NCI-H2107 (cell line): ENCODE data around the gene COG7.
"Not testable (repeated sequence)": the region's sequence is repeated elsewhere in the genome, so short reads cannot be mapped to it uniquely, and the experiment has no call there.

ENCODE experiments used
- DNase-seq: peaks from one replicate; lab custom pipeline; 2025; lab: John Stamatoyannopoulos, UW

Gene COG7

DNA sequence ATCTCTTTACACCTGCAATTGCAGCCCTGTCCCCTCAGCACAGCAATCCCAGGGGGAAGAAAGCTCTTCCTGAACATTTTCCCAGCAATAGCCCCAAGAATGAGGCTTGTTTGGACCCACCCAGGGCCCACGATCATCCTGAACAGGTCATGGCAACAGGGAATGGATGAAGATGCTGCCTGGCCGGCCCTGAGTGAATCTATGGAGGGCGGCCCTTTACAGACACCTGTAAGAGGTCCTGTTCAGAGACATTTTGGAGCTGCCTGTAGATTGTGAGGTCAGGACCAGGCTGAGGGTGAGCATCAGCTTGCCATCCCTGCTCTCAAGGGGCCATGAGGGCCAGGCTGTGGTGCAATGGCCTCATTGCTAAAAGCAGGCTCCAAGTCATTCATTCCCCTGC lies 69.1 kb downstream of the COG7 start:
- DNase-seq = no peak

DNA sequence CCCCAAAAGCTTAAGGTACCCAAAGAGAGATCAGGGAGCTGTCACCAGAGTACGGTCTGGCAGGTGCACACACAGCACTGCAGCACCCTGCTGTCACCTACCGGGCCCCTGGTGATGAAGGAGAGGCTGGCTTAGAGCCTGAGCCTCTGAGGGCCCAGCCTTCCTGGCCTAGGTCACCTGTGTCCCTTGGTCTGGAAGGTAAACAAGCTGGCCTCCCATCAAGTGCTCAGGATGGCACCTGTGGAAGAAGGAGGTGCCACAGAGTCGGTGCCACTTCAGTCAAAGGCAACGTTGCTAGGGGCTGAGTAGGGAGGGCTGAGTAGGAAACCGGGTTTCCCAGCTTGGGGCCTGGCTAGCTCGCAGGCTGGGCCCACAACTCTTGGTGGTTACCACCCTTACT lies 70.7 kb downstream of the COG7 start:
- no peak for DNase-seq

DNA sequence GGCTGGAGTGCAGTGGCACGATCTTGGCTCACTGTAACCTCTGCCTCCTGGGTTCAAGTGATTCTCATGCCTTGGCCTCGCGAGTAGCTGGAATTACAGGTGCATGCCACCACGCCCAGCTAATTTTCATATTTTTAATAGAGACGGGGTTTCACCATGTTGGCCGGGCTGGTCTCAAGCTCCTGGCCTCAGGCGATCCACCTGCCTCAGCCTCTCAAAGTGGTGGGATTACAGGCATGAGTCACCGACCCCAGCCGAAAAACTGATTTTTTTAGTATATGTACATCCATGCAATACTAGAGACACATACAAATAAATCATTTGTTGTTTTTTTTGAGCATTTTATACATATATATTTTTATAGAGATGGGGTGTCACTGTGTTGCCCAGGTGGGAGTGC lies 71.3 kb downstream of the COG7 start:
- not testable (repeated sequence) for DNase-seq

DNA sequence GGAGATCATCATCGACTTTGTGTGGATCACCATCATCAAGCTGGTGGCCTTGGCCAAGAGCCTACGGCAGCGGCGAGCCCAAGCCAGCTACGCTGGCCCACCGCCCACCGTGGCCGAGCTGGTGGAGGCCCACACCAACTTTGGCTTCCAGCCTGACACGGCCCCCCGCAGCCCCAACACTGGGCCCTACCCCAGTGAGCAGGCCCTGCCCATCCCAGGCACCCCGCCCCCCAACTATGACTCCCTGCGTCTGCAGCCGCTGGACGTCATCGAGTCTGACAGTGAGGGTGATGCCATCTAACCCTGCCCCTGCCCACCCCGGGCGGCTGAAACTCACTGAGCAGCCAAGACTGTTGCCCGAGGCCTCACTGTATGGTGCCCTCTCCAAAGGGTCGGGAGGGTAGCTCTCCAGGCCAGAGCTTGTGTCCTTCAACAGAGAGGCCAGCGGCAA lies 72.5 kb downstream of the COG7 start:
- no peak for DNase-seq

DNA sequence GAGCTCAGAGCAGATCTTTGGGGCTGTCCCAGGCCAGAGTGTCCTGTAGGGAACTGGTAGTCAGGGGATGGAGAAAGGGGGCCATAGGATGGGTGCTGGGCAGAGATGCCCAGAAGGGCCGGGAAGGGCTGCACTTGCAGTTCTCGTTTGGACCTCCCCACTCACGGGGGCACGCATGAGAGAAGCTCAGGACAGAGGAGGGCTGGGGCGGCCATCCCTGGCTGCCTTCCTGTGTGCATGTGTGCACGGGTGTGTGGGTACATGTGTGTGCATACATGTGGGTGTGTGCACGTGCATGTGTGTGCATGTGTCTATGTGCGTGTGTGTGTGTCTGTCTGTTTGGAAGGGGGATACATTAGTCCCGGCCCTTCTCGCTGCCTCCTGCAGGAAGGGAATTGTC lies 73.3 kb downstream of the COG7 start:
- DNase-seq = no peak

DNA sequence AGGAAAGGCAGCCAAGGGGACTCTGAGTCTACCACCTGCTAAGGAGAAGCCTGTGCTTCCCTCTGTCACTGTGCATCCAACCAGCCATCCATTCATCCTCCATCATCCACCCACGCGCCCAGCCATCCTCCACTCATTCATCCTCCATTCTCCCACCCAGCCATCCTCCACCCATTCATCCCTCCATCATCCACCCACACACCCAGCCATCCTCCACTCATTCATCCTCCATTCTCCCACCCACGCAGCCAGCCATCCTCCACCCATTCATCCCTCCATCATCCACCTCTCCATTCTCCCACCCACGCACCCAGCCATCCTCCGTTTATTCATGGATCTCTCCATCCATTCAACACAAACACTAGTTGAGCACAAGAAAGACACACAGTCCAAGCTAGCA lies 74.1 kb downstream of the COG7 start:
- no peak for DNase-seq

DNA sequence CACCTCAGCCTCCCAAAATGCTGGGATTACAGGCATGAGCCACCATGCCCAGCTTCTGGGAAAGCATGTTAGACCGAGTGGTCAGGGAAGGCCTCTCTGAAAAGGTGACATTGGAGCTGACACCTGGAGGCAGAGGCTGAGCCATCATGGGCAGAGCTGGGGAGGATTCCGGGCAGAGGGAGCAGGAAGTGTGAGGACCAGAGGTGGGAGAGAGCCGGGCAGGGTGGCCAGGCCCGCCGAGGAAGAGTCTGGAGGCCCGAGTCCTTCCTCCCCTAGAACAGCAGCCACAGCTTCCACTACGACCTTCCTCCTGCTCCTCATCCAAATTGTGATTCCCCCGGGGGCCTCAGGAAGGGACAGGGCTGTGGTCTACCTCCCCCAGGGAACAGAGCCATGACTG lies 74.7 kb downstream of the COG7 start:
- DNase-seq = no peak

DNA sequence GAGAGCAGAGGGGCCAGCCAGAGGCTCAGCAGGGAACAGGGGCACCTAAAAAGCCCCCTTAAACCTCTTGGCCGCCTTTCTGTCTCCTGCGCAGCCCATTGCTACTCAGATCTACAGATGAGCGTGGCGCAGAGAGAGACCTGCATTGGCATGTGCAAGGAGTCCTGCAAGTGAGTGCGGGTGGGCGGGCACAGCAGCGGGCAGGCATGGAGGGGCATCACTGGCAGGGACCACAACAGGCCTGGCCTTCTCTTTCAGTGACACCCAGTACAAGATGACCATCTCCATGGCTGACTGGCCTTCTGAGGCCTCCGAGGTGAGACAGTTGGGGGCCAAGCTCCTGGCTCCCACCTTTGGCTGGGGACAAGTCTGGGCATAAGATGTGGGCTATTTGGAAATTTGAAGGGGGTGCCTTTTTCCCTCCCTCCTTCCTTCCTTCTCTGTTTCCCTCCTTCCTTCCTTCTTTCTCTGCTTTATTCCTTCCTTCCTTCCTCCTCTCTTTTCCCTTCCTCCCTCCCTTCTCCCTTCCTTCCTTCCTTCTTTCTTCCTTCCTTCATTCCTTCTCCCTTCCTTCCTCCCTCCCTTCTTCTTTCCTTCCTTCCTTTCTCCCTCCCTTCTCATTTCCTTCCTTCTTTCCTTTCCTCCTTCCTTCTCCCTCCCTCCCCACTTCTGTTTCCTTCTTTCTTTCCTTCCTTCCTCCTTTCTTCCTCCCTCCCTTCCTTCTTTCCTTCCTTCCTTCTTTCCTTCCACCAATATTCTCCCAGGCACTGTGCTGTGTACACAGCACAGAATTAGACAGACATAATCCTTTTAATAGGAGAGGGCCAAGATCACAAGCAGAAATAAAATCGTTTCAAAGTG lies 75.7 kb downstream of the COG7 start:
- no peak for DNase-seq

DNA sequence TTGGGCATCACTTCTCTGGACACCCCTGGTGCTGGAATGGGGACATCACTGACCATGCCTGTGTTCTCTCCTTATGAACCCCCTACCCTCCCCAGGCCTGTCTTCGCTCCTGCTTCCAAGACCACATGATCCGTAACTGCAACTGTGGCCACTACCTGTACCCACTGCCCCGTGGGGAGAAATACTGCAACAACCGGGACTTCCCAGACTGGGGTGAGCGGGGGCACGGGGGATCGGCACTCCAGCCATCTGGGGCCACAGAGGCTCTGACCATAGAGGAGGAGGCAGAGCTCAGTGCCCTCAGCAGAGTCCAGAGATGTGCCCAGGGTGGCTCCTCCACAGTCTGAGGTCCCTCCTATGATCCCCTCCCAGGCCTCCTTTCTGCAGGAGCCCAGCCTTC lies 77.3 kb downstream of the COG7 start:
- DNase-seq = no peak

DNA sequence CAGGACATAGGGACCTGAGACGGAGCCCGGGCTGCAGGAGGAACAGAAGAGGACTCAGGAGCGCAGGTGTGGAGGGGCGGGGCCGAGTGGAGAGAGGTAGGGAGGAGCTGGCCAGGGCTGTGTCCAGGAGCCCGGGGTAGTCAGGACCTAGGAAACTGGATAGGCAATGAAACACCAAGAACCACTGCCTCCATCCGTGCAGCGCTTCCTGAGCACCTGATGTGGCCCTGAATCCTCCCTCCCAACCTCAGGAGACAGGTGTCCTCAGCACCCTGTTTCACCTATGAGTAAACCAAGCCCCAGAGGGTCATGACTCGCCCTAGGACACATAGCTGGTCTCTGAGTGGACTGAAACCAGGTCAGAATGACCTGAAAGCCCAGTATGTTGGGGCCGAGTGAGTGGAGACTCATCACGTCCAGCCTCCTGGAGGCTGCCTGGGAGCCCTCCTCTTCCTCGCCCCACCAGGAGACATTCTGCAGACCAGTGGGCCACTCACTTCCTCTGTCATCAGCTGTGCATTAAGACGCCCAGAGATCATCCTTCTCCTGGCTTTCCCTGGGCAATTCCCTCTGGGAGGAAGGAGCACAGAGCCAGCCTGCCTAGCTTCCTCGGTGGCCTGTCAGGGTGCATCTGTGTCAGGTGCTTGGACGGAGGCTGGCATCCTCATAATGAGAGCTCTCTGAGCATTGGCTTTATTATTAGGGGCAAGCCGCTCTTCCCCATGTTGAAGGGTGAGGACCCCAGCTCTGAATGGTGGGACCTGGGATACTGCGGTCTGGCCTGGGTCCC lies 78.1 kb downstream of the COG7 start:
- no peak for DNase-seq

DNA sequence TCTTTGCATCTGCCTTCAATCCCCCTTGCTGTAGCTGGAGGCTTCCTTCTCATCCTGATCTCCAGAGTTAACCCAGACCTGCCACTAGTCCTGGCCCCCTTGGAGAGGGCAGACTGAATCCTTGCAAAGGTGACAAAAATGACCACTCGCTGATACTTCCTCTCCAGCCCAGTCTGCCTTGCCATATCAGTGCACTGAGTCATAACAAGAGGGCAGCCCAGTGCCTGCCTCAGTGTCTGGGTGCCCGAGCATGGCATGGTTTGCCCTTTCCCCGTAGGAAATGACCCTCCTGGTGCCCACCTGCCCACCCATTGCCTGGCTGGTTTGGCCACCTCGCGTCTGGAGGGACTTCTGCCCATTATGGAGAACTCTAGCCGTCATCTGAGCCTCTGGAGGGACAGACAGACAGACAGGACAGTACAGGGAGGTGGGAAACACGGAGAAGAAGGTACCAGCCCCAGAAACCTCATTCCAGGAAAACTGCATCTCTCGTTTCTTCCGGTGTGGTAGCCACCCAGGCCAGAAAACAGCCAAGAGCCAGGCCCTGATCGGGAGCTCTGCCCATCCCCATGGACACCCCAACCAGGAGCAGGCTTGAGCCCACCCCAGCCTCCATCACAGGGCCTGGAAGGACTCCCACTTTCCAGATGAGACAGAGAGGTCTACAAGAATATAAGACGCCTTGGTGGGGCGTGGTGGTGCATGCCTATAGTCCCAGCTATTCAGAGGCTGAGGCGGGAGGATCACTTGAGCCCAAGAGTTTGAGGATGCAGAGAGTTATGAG lies 79.4 kb downstream of the COG7 start:
- DNase-seq = no peak

DNA sequence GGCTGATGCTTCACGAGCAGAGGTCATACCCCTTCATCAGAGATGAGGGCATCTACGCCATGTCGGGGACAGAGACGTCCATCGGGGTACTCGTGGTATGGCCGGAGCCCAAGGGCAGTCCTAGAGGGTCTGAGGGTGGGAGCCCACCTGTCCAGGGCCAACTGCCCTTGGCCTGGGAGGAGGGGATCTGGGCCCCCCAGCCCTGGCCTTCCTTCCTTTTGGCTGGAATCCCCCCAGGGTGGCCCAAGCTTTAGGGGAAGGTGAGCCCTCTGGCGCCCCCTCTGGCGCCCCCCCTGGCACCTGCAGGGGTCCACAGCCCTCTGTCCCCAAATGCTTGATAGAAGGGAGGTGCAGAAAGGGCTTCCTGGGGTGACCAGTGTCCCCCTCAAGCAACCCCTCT lies 81.6 kb downstream of the COG7 start:
- DNase-seq = no peak

DNA sequence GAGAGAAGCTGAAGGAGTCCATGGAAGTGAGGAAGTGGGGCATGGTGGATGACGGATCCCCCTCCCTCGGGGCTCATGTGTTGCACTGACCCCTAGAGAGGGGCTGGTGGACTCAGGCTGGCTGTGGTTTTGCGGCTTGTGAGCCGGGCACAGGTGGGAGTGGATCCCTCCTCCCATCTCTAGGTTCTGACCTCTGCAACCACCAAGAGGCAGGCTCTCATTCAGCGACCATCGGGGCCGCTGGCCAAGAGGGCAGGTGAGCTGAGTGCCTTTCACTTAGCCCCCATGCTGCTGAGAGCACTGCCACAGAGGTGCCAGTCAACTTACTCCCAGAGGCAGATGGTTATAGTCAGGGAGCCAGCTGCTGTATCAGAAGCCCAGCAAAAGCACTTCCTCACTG lies 83.6 kb downstream of the COG7 start:
- no peak for DNase-seq

DNA sequence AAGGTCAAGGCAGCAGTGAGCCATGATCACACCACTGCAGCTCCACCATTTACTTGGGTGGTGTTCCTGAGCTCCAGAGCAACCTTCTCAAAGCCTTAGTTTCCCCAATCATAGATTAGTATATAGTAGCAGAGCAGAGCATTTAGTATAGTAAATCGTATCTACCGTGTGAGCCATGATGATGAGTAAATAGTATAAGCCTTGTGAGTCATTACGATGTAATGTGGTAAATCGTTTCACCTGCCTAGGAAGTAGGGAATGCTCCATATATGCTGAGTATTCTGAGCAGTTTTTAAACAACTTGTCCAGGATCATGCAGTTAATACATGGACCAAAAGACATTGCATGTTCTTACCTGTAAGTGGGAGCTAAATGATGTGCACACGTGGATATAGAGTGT lies 84.5 kb downstream of the COG7 start:
- no peak for DNase-seq

DNA sequence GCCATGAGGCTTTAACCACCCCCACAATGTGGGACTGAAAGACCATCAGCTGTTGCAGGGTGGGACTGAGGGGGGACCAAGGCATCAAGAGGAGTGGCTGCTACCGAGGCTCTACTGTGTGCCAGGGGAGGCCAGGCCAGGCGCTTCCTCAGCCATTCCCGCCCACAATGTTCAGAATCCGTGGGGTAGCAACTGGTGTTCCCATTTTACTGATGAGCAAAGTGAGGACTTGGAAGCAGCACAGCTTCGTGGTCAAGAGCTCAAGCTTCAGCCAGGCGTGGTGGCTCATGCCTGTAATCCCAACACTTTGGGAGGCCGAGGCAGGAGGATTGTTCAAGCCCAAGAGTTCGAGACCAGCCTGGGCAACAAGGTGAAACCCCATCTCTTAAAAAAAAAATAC lies 85.0 kb downstream of the COG7 start:
- DNase-seq = no peak

DNA sequence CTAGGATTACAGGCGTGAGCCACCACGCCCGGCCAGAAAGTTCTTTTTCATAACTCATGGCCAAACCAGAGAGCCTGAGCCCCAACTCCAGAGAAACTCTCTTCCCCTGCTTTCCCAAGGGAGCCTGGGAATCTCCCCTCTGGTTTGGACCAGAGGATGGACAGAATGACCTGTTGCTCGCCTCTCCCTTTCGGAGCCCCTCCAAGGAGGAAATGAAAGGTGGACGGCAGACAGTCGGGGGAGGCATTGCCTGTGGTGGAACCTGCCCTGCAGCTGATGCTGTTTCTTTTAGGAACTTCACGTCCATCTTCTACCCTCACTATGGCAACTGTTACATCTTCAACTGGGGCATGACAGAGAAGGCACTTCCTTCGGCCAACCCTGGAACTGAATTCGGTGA lies 85.4 kb downstream of the COG7 start:
- DNase-seq = no peak

DNA sequence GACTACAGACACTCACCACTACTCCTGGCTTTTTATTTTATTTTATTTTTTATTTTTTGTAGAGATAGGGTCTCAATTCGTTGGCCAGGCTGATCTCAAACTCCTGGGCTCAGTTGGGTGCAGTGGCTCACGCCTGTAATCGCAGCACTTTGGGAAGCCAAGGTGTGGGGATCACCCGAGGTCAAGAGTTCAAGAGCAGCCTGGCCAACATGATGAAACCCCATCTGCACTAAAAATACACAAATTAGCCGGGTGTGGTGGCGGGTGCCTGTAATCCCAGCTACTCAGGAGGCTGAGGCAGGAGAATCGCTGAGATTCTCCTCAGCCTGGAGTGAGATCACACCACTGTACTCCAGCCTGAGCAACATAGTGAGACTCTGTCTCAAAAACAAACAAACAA lies 86.6 kb downstream of the COG7 start:
- not testable (repeated sequence) for DNase-seq

DNA sequence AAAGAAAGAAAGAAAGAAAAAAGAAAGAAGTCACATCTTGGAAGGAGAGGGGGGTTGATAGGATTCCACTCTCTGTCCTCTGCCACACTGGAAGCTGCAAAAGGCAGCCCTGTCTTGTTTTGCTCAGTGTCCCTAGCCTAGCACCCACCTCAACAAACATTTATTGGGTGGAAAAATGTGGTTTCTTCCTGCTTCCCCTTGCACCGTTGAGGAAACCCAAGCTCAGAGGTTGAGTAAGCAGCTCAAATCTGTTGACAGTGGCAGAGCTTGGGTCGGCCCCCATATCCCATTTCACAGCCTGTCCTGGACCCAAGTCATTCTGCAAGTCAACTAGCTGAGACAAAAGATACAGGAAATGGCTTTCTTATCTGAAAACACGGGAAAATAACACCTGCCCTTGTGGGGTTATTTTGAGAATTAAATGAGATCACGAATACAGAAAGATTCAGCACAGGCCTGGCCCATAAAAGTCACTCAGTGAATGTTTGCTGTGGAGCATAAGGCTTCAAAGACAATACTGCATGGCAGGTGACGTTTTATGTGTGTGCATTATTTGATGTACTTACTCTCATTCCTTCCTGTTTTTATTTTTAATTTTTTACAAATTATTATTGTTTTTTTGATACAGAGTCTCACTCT lies 87.3 kb downstream of the COG7 start:
- DNase-seq = no peak

DNA sequence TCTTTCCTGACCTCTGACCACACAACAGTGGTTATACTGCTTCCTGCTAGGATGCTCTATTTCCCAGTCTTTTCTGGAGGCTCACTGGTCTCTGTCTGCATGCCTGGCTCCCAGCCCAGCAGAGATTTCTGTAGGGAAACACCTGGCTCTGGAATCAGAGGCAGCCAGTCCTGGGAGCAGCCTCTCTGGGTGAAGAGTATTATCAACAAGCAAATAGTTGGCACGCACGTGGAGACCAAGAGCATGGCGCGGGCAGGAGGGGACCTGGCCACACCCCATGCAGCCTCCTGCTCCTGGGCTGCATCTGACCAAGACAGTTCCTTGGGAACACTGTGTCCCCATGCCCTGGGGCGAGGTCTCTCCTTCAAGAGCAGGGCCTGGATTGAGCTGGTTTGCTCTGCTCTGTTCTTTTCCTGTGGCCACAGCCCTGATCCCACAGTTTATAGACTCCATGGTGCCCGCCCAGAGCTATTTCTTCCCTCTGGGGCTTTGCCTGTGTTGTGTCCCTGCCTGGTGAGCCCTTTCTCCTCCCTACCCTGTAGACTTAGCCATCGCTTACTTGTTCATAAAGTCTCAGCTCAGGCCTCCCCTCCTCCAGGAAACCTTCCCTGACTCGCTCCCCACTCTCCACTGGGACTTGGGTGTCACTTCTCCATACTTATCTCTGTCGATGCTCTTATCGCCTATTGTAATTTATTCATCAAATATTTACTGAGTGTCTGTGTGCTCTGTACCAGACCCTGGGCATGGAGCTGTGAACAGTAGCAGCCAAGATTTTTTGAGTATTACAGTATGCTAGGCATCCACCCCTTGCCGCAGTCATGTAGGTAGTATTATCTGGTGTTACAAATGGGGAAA lies 90.3 kb downstream of the COG7 start:
- DNase-seq = no peak

DNA sequence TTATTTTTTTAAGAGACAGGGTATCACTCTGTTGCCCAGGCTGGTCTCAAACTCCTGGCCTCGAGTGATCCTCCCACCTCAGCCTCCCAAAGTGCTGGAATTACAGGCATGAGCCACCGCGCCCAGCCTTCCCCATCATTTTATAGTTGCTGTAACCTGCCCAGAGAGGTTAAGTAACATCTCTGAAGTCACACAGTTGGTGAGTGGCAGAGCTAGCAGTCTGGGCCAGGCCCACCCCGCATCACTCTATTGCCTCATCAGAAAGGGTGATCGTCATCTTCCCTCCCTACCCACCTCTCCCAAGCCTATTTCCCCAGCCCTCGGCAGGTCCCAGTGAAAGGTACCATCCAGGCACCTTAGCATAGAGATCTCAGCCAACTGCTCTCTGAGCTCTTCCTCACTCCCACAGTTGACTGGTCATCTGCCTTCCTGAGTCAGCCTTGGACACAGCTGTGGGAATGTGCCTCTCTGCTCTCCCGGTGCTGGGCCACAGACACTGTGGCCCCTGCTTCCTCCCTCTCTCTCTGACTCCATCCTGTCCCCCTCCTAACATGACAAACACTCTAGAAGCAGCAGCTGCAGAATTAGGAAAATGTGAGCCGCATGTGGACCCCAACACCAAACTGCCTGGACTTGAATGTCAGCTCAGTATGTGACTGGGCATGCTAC lies 93.8 kb downstream of the COG7 start:
- DNase-seq = no peak
